Measurements from ENCODE around the gene AVP. TPM values are rescaled to one million over a fixed set of nuclear protein-coding genes. Genes with fewer than 3 reads are reported as not detected.

The AVP gene
- total RNA-seq, 1 experiment from 2014 or later, result not detected

- ChIA-PET POLR2A (no interaction called here), CTCF (interaction anchor here (0.8 kb wide), 1 partner anchor 75 kb away, joined by 5 read pairs; no protein-coding TSS in a partner anchor)
- H3K4me1 ChIP-seq (ENCODE audit: control insufficient read depth, insufficient read depth, low read length), result no peaks in the 10 kb centered on the region
- DNase-seq (ENCODE audit: low read depth, low spot score) (no peak), ATAC-seq (no peak)
- H3K4me3 ChIP-seq (ENCODE audit: low read depth in 2 of 2, low read length in 2 of 2), result no peak overlapping the region
- no peaks in the 10 kb centered on the region for H3K36me3 ChIP-seq (ENCODE audit: control insufficient read depth, insufficient read depth, low read length)
- TF ChIP-seq TCF7L2 (IDR thresholded peaks at IDR 0.05; ENCODE audit: low read depth, low read length) (no peak), CTCF (IDR thresholded peaks at IDR 0.05) (no peak), REST (IDR thresholded peaks at IDR 0.05; ENCODE audit: insufficient read depth in 1 of 2, low read depth in 2 of 2, low read length in 1 of 2) (no peak), SIN3A (IDR thresholded peaks at IDR 0.05; ENCODE audit: borderline replicate concordance, insufficient read depth, low read depth, low read length) (no peak), POLR2AphosphoS5 (IDR thresholded peaks at IDR 0.05; ENCODE audit: low read depth, low read length) (no peak)
- no TSS peak for BruUV-seq (replicated peaks)
- no peak overlapping the region for H3K27ac ChIP-seq (ENCODE audit: low read length)
- H3K27me3 ChIP-seq (ENCODE audit: control insufficient read depth, insufficient read depth, low read length), result no peaks in the 10 kb centered on the region
- H3K9me3 ChIP-seq (ENCODE audit: control insufficient read depth, insufficient read depth, low read depth, low read length), result no peaks in the 10 kb centered on the region
- in situ Hi-C loops (cut with HindIII; ENCODE audit: low pct_unique_long_range_greater_than_20kb, low sequenced_read_pairs), result no loop called here
- intact Hi-C loops (cut with micrococcal nuclease; ENCODE audit: unreplicated experiment), result no loop called here
These were observed 44.6 kb upstream of the AVP start for GRCh38 chr20:3129094-3129493.

GRCh38 chr20:3128275-3128984 is 43.9 kb upstream of the AVP start:
- H3K36me3 ChIP-seq (ENCODE audit: control insufficient read depth, insufficient read depth, low read length), result no peaks in the 10 kb centered on the region
- ChIA-PET POLR2A (no interaction called here), CTCF (no interaction called here)
- in situ Hi-C loops (cut with HindIII; ENCODE audit: low pct_unique_long_range_greater_than_20kb, low sequenced_read_pairs) (no loop called here), intact Hi-C loops (cut with micrococcal nuclease; ENCODE audit: unreplicated experiment) (no loop called here)
- H3K4me1 ChIP-seq (ENCODE audit: control insufficient read depth, insufficient read depth, low read length), result no peaks in the 10 kb centered on the region
- no TSS peak for BruUV-seq (replicated peaks)
- no peaks in the 10 kb centered on the region for H3K9me3 ChIP-seq (ENCODE audit: control insufficient read depth, insufficient read depth, low read depth, low read length)
- H3K4me3 ChIP-seq (ENCODE audit: low read depth in 2 of 2, low read length in 2 of 2), result no peak overlapping the region
- DNase-seq (ENCODE audit: low read depth, low spot score) (no peak), ATAC-seq (no peak)
- H3K27me3 ChIP-seq (ENCODE audit: control insufficient read depth, insufficient read depth, low read length), result no peaks in the 10 kb centered on the region
- H3K27ac ChIP-seq (ENCODE audit: low read length), result no peak overlapping the region
- TF ChIP-seq TCF7L2 (IDR thresholded peaks at IDR 0.05; ENCODE audit: low read depth, low read length), result no peak
- no peak for TF ChIP-seq POLR2AphosphoS5 (IDR thresholded peaks at IDR 0.05; ENCODE audit: low read depth, low read length)
- no peak for TF ChIP-seq SIN3A (IDR thresholded peaks at IDR 0.05; ENCODE audit: borderline replicate concordance, insufficient read depth, low read depth, low read length)
- TF ChIP-seq CTCF (IDR thresholded peaks at IDR 0.05), result no peak
- TF ChIP-seq REST (IDR thresholded peaks at IDR 0.05; ENCODE audit: insufficient read depth in 1 of 2, low read depth in 2 of 2, low read length in 1 of 2), result no peak
